NCI-H187 treated with DMSO at 0.1 percent for 48 hours (cell line): Measurements from ENCODE around the gene RAB5B.

Source experiments
- DNase-seq: peaks from one replicate; lab custom pipeline; 2025; lab: John Stamatoyannopoulos, UW

Gene RAB5B, protein sequence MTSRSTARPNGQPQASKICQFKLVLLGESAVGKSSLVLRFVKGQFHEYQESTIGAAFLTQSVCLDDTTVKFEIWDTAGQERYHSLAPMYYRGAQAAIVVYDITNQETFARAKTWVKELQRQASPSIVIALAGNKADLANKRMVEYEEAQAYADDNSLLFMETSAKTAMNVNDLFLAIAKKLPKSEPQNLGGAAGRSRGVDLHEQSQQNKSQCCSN

DNA sequence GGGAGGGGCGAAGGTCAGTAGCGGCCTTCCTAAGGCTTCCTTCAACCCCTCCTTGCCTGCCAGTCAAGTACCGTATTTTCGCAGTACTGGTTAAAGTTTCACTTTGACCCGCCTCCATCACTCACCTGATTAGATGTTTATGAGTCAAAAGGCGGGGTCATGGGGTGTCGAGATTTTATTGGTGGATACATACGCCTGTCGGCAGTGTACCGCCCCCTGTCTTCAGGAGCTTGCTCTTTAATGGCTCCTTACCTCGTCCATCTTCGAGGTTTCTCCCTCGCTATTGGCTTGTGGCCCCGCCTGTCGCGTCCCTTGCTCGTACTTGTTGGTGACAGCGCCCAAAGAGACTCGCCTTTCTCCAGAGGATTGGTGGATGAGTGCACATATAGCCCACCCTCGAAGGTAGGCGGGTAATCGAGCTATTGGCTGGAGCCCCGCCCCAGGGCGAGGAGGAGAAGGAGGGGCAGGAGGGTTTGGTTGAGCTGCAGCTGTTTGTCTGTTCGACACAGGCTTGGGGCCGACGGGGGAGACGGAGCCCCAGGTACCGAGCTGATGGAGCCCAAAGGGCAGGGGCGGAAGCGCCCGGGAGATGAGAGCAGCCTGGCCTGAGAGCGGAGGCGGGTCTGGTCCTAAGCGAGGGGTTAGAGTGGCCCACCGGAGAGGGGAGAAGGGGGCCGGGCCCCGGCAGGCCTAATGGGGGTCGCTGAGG is at the start of gene RAB5B:
Gene RAB5B (plus strand): TSS at position 480 of the 709 bp plus-strand sequence. CDS start 12,883 bp downstream, outside the sequence.
- DNase-seq = peak; percentile 100

DNA sequence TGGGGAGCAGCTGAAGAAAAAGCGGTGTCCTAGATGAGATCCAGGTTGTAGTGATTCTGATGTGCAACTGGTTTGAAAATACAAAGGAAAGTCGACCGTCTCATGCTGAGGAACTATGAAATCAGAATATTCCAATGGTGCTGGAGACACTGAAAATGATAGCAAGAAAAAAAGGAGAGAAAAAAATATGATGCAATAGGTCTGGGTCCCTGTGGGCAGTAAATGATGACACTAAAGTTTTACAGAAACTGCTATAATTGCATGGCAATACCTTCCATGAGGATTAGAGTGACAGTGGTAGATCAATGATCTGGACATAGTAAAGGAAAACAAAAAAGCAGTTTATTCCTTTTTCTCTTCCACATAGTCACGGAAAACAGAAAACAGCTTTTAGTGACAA is 48.5 kb upstream of the RAB5B start:
- DNase-seq = no peak

DNA sequence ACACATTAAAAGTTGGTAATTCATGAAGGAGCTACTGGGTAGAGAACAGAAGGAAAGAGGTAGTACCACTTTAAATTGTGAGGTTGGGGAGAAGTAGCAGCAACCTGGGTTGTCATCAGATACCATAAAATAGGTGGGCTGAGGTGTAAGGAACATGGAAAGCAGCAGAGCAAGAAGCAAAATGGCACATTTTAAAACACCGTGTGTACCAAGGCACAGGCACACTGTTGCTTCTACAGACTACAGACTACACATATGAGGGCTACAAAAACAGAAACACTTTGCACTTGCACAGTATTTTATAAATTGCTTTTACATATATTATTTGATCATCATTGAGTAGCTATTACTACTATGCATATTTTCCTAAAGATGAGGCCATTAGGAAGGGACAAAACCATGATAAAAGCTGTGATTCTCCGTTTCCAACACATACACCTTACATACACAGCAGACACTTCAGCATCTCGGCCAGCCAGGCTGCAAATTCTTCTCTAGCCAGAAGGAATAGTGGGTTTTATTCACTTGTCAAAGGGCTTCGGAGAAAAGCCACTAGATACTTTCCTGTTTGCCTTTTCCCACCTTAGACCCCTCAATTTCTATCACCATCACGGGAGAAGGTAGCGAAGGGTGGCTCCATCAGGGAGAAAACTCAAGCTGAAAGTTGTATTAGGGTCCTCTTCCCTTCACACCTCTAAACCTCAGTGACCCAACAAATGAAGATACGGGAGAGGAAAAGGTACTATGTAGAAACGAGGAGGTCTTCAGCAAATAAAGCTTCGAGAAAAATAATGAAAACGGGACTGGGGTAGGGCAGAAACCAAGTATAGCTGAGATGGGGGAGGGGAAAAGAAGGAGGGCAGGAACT is 47.8 kb upstream of the RAB5B start:
- DNase-seq = no peak

DNA sequence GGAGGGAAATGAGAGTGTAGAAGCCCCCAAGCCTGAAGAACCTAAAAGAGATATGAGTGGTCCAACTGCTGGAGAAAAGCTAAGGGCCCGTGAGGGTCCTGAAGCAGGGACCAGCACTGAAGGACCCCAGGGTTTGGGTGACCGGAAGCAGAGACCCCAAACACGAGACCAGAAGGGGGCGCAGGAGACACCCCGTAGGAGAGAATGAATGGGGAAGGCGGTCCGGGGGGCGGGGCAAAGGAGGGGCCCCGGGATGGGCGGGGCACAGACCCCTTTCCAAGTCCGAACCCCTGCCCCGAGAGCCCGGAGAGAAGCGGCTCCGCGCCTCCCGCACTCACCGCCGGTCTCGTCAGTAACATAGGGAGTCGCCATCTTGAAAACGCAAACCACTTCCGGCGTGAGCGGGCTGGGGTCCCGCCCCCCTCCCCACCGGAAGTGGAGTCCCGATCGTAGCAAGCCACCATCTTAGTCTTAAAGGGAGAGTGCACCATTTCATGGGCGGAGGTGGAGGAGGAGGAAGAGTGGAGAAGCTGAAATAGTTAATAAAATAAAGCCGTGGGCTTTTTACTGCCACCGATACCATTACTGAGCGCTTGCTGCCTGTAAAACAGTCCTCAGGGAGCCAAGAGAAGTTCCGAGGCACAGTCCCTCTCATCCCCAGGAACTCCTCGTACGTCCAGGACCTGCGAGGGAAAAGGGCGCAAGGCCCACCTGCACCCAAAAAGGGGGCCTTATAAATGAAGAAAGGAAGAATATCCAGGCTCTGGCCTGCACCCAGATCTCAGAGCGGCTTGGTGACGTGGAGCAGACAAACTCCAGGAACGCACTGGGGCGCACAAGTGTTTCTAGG is 46.9 kb upstream of the RAB5B start:
- DNase-seq = peak; percentile 92

DNA sequence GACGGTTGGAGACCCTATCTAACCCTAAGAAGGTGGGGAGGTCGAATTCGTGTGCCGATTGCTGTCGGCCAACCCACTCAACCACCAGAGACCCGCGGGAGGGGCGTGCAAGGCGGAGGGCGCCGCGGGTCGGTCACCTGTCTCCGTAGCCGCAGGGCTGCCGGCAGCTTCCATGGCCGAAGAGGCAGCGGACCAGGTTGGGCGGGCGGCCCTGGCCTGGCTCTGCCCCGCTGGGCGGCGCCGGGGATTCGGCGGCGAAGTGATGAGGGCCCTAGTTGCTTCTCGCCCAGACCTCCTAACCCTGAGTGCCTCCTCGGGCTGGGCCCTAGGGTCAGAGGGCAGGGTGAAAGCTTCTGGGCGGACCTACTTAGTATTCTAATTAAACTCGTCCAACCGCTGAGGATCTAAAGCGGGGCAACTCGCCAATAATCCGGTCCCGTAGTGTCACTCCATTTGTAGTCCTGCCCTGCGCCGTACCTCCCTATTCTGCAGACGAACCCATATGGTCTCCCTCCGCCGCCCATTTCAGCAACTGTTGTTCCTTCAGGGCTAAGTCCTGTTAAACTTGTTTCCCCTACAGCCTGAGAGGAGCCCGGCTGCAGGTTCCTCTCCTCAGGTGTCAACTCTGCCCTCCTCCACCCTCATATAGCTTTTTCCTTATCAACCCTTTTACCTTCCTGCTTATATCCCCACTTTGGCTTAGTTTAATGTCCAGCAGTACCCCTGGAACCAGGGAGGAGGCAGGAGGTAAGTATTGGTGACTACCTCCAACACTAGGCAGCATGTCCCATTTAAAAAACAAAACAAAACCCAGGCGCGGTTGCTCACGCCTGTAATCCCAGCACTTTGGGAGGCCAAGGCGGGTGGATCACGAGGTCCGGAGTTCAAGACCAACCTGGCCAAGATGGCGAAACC is 46.0 kb upstream of the RAB5B start, which contains the start of gene PYM1:
Gene PYM1 (minus strand): TSS at position 307 of the 915 bp plus-strand sequence. CDS start 133 bp downstream, at position 174.
- DNase-seq = no peak

DNA sequence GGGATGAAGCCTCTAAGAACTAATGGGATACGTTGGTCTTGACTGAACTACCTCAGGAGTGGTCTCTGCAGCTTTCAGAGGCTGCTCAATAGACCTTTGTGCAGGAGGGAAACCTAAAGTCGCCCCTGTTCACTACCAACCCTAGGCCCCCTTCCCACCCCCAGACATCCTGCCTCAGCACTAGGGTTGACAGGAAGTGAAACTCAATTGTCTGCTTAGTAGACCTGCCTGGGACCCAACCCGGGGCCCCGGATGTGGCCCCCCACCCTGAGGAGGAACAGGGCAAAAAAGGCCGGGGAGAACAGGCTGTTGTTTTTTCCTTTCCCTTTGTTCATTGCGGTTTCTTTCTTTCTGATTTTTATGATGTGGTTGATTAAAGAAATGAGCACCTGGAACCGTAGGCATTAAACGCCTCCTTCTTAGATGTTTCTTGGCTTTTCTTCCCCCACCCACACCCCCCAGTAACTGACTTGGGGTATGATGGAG is 44.5 kb upstream of the RAB5B start:
- DNase-seq = no peak

DNA sequence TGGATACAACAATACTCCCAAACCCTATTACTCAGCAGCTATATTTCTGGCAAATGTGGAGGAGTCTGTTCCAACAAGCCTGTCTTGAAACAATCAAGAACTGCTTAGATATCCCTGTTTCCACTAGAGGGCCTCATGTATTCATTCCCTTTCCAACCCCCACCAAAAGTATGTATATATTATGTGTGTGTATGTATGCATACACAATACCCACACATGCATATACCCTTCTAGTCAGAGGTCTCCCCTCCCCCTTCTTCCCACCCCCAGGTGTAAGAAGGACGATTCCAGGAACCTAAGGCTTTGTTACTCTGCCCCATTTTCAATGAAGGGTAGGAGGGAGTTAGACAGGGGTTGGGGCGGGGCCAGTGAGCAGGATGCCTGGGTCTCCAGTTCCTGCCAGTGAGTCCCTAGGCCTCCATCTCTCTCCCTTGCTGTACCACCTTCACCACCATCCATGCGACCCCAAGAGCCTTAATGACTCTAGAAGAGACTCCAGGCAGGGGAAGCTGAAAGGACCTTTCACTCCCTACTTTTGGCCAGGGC is 43.0 kb upstream of the RAB5B start, which contains the start of gene DGKA:
Gene DGKA (plus strand): TSS at position 392 of the 546 bp plus-strand sequence. CDS start 5,342 bp downstream, outside the sequence.
- peak; percentile 32 for DNase-seq

DNA sequence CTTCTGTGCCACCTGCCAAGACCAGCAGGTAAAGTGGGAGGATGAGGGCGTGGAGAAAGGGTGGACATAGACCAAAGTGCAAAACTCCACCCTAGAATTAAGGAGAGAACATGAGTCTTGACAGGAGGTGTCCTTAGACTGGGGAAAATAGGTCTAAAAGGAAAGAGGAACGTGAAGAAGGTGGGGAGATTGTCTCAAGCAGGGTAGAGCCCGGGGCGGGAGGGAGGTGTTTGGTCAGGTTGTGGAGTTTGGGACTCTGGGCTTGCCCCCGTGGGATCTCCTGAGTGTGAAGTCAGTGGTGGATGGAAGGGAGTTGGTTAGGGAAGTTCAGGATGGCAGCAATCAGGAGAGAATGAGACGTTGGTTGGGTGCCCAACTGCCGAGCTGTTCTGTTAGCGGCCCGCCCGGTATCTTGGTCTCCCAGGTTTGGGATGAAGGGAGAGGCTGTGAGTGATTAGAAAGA is 42.5 kb upstream of the RAB5B start:
- no peak for DNase-seq

DNA sequence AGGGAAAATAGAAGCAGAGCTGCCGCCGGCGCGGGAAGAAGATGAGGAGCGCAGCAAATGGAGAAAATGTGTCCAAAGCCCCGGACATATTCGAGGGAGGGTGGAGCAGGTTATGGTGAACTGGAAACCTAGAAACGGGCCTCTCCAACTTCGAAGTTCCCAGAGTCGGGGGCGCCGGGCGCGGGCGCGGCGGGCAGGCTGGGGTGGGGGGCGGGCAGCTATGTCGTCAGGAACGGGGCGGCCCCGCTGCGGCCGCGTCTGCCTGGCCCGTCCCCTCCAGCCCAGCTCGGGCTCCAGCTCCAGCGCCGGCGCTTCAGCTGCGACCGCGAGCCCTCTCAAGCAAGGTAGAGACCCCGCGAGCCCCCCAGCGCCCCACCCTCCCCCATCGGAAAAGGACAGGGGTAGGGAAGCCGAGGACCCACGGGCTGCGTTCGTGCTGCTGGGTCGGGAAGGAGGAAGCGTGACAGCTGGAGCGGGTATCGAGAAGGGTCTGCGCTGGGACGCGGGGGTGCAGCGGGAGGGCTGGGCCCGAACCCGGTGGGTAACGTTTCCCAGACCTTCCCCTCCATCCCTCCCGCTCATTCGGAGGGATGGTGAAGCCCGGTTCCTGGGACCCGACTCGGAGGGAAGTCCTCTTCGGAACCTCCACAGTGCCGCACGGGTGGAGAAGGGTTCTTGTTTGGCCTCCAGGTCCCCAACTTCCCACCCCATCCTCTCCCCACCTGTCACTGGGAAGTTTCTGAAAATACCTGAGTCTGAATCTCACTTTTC is 41.9 kb upstream of the RAB5B start:
- no peak for DNase-seq

DNA sequence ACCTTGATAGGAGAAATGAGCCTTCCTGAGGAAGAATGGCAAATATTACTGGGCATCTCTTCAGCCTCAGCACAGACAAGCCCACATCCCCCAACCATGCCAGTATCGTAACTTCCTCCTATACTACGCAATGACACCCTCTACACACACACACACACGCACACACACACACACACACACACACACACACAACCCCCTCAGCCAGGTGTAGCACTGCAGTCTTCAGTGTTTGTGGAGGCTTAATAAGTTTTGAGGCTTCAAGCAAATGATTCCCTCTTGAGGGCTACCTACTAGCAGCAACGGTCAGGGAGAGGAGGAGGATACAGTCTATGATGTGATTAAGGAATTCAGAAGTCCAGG is 41.3 kb upstream of the RAB5B start:
- no peak for DNase-seq

DNA sequence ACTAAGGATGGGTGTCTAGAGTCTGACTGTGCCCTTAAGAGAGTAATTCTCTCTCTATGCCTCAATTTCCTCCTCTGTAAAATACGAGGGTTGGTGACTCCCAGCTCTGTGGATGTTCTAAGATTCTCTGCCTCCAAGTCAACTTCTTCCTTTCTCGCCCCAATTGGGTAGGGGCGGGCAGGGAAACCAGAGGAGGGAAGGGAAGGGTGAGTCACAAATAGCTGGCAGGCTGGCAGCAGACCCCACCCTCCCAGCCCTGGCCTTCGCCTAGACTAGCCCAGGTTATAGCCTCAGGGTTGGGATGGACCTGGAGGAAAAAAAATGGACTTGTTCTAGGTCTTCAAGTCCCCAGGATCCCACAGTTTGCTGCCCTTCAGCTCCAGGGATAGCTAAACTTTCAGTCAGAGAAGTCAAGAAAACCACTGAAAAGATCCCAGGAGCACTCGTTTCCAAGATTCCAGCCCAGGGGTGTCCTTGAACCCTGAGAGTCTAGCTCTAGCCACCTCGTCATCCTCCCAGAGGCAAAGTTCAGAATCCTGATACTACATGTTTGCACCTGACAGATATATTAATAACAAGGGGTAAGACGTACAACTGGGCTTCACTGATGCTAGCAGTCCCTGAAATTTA is 40.6 kb upstream of the RAB5B start:
- DNase-seq = no peak

DNA sequence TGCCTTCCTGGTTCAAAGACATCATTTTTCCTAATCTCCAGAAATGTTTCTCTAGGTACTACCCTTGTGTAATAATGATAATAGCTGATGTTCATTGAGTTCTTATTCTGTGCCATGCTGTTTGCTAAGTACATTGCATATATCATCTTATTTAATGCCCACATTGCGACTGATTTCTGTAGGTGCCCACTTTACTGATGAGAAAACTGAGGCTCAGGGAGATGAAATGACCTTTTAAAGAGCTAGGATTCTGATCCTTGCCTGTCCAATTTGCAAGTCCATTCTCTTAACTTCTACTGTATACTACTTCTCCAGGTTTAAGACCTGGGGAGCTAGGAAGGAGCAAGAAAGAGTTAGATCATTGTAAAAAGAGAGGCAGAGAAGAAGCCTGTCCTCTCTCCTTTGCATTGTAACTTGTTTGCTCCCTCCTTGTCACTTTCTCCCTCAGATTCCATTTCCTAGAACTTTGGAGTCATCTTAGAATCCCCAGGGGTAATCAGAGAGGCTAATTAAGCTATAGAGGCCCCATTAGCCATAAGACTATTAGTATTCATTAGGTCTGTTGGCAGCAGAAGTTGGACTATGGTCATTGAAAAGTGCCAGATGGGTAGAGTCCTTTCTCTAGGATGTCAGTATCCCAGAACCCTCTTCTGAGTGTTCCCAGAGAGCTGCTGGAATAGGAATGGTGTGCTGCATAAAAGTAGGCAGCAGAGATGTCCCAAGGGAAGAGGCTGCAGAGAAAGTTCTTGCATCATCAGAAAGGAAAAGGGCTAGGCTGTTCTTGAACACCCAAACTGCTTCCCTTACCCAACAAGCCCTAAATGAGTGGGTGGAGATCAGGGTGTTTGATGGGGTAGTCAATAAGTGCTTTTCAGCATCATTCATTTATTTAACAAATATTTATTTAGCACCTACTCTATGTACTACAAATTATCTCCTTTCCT is 39.8 kb upstream of the RAB5B start:
- no peak for DNase-seq

DNA sequence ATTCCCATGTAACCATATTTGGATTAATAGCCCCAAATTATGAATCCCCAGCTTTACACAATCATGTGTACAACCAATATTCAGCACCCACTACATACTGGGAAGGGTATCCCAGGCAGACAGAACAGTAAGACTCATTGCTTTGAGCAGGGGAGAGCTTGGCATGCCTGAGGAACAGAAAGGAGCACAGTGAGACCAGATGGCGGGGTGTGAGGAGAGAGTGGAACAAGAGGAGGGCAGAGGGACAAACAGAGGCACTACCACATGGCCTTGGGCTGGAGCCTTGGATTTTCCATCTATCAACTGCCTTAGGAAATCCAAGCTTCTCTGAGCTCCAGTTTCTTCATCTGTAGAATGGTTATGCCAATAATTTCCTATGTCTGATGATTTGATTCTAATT is 39.1 kb upstream of the RAB5B start:
- DNase-seq = no peak

DNA sequence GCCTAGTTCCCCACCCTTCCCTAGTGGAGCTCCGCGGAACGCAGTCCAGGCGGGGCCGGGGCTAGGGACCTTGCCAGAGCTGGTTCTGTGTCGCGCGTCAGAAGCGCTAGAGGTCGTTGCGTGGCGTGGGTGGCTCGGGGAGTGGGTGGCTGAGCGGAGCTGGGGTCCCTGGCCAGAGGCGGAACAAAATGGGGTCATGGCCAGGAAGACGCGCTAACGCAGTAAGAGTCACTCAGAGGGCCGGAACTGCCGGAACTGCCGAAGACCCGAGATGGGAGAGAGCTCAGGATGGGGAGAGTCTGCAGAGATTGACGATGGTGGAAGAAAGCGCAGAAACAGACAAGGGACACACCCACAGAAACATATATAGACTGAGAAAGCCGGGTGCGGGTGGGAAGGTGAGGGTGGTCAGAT is 38.1 kb upstream of the RAB5B start:
- DNase-seq = no peak

DNA sequence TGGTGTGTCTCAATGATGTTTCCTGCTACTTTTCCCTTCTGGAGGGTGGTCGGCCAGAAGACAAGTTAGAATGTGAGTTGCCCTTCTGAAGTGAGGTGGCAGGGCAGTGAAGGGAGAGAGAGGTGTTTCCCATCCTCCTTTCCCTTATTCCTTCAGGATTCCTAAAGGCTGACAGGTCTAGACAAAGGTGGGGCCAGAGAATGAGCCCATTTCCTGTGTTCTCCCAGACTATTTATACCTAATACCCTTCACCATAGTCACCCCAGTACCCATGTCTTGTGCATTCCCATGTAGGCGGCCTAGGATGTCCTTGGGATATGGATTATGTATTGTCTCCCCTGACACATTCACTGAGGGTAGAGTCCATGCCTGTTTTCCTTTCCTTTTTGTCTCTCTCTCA is 35.9 kb upstream of the RAB5B start:
- no peak for DNase-seq

DNA sequence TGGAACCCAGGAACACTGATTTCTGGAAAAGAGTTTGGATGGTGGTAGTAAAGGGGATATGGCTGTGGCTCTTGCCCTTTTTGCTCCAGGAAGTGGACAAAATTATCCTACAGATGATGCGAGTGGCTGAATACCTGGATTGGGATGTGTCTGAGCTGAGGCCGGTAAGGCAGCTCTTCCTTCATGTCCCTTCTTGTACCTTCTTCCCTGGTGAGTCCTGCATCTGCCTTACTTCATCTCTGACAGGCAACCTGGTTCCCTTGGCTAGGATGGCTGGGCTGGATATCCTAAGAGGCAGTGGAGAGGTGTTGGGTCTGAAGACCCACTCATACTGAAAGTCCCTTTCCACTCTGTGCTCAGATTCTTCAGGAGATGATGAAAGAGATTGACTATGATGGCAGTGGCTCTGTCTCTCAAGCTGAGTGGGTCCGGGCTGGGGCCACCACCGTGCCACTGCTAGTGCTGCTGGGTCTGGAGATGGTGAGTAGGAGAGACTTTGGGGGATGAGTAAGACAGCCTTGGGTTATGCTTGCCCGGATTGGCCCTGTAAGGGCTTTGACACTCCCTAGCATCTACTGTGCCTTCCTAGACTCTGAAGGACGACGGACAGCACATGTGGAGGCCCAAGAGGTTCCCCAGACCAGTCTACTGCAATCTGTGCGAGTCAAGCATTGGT is 34.9 kb upstream of the RAB5B start:
- no peak for DNase-seq
